ENCODE measurements around the gene PMEPA1. TPM values are rescaled to one million over a fixed set of nuclear protein-coding genes. Genes with fewer than 3 reads are reported as not detected.

PMEPA1 gene
- total RNA-seq, 4 donors from 2014 or later = 10.2 to 33.6 (median 18.3) TPM

DNA sequence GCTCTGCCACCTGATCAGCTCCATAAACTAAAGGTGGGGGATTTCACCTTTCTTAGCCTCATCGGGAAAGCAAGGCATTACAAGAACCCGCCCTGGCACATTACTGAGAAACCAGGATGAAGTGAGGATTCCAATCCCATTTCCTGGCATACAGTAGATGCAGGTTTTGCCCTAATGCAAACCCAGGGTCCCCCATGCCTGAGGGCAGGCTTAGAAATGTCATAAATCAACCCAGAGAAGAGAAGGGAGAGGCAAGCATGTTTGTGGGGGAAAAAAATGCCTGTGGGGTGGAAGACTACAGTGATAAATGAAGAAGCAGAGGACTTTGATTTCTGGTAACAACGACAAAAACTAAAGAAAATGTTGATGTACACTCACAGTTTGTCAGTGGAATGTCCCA, 18.0 kb upstream of the PMEPA1 start:
- Histone ChIP-seq H3K4me3 (no peak overlapping the region), H3K9me3 (no peaks in the 10 kb centered on the region), H3K4me1 (no peaks in the 10 kb centered on the region), H3K27me3 (no peaks in the 10 kb centered on the region), H3K27ac (no peak overlapping the region), H3K36me3 (no peaks in the 10 kb centered on the region)
- TF ChIP-seq, protein P1, sequence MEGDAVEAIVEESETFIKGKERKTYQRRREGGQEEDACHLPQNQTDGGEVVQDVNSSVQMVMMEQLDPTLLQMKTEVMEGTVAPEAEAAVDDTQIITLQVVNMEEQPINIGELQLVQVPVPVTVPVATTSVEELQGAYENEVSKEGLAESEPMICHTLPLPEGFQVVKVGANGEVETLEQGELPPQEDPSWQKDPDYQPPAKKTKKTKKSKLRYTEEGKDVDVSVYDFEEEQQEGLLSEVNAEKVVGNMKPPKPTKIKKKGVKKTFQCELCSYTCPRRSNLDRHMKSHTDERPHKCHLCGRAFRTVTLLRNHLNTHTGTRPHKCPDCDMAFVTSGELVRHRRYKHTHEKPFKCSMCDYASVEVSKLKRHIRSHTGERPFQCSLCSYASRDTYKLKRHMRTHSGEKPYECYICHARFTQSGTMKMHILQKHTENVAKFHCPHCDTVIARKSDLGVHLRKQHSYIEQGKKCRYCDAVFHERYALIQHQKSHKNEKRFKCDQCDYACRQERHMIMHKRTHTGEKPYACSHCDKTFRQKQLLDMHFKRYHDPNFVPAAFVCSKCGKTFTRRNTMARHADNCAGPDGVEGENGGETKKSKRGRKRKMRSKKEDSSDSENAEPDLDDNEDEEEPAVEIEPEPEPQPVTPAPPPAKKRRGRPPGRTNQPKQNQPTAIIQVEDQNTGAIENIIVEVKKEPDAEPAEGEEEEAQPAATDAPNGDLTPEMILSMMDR (IDR thresholded peaks at IDR 0.05) = no peak
- TF ChIP-seq EP300 (IDR thresholded peaks at IDR 0.05) = no peak
- no peak for TF ChIP-seq POLR2A (IDR thresholded peaks at IDR 0.05)
- no peak for DNase-seq (ENCODE audit: low spot score in 2 of 2)
- 82 to 84% methylated on average over 3 of the region's 3 CpGs for WGBS, 2 donors

DNA sequence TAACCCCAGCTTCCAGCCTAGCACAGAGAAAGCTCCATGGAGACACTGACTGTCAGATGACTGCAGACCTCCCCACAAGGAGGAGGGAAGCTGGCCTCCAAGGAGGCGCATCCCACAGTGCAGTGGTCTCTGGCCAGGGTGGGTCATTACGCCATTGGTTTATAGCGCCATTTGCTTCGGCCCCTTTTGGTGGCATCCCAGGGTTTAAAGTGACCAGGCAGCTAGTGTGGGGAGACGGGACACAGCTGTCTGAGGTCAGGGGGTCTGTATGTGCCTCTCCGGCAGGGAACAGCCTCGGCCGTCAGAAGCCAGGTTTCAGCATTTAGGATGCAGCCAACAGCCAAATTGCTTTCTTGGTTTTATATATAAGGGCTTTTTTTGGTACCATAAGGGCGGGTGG, 15.8 kb upstream of the PMEPA1 start:
- Histone ChIP-seq H3K4me1 (no peaks in the 10 kb centered on the region), H3K27me3 (no peaks in the 10 kb centered on the region), H3K9me3 (no peaks in the 10 kb centered on the region), H3K27ac (no peak overlapping the region), H3K36me3 (no peaks in the 10 kb centered on the region), H3K4me3 (no peak overlapping the region)
- TF ChIP-seq EP300 (IDR thresholded peaks at IDR 0.05) (no peak), POLR2A (IDR thresholded peaks at IDR 0.05) (no peak)
- TF ChIP-seq, protein P1 (IDR thresholded peaks at IDR 0.05) = no peak
- no peak for DNase-seq (ENCODE audit: low spot score in 2 of 2)
- 90 to 97% methylated on average over 7 to 9 of the region's 9 CpGs for WGBS, 2 donors

DNA sequence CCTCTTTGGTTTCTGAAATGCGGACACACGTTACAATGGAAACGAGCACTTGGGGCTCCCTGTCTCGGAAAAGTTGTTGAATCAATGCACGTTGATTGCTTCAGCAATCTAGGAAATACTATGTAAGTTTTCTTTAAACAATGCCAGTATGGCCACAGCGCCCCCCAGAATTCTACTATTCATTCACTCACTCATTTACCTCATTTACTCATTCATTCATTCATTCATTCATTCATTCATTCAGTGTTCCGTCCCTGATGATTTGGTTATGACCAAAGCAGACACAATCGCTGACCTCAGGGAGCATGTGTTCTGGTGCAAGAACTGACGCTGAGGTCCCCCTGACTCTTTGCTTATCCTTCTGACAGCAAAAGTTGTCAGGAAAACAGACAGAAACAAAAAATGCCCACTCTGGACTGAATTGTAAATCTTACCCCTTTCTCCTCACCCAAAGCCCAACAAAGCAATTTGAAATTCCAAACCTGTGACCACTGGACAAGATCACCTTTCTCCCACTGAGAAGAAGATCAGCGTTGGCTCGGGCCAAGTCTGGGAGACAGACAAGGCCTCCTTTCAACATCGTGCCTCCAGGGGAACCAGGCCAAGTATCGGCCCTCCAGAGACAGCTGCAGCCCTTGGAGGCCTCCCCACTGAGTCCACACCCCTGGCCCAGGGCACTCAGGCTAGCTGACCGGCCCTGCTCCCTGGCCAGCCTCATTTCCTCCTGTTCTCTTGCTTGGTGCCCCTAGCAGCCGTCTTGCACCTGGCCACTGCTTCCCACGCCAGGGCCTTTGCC, 15.0 kb upstream of the PMEPA1 start:
- Histone ChIP-seq H3K4me1 (no peaks in the 10 kb centered on the region), H3K9me3 (no peaks in the 10 kb centered on the region), H3K27me3 (no peaks in the 10 kb centered on the region), H3K27ac (no peak overlapping the region), H3K36me3 (no peaks in the 10 kb centered on the region), H3K4me3 (no peak overlapping the region)
- TF ChIP-seq EP300 (IDR thresholded peaks at IDR 0.05) (no peak), POLR2A (IDR thresholded peaks at IDR 0.05) (no peak)
- TF ChIP-seq, protein P1 (IDR thresholded peaks at IDR 0.05) = no peak
- no peak for DNase-seq (ENCODE audit: low spot score in 2 of 2)
- WGBS, 2 donors = 76 to 79% methylated on average over 16 of the region's 16 CpGs

DNA sequence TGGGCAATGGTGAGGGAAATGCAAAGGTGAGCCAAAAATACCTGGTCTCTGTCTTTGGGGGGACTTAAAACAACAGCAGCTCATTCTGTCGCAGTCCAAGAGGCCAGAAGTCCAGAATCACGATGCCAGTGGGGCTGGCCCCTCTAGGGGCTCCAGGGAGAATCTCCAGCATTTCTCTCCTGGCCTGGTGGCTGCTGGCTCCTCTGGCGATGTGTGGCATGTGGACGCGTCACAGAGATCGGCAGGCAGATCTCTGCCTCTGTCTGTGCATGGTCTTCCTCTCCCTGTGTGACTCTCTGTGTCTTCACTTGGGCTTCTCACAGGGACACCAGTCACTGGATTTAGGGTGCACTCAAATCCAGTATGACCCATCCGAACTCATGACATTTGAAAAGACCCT, 14.0 kb upstream of the PMEPA1 start:
- no peak overlapping the region for H3K27ac ChIP-seq
- DNase-seq (ENCODE audit: low spot score in 2 of 2) = no peak
- 91 to 96% methylated on average over 7 of the region's 7 CpGs for WGBS, 2 donors
- H3K27me3 ChIP-seq = no peaks in the 10 kb centered on the region
- TF ChIP-seq EP300 (IDR thresholded peaks at IDR 0.05) (no peak), POLR2A (IDR thresholded peaks at IDR 0.05) (no peak)
- TF ChIP-seq, protein P1 (IDR thresholded peaks at IDR 0.05) = no peak
- H3K36me3 ChIP-seq = no peaks in the 10 kb centered on the region
- H3K9me3 ChIP-seq = no peaks in the 10 kb centered on the region
- H3K4me3 ChIP-seq = no peak overlapping the region
- H3K4me1 ChIP-seq = peaks cover 0 to 4% (median 1%) of the 10 kb centered on the region in 4 donors

DNA sequence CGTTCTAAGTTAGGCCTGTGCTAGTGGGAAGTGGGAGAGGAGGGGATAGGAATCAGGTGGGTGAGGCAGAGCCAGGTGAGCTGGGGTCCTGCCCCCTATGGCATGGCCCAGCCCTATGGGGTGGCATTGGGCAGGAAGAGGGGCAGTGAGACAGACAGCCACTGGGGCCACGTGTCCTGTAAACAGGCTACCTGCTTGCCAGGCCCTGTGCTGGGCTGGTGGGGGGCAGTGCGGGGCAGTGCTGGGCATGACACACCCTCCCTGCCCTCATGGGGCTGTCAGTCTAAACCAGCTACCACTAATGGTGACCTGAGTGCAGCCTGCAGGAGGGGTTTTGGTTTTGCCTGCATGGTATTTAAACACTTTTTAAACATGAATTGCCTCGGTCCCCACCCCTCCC, 10.1 kb upstream of the PMEPA1 start:
- no peak overlapping the region for H3K4me3 ChIP-seq
- no peaks in the 10 kb centered on the region for H3K36me3 ChIP-seq
- no peak overlapping the region for H3K27ac ChIP-seq
- 74 to 82% methylated on average over 4 of the region's 4 CpGs for WGBS, 2 donors
- H3K9me3 ChIP-seq = no peaks in the 10 kb centered on the region
- TF ChIP-seq POLR2A (IDR thresholded peaks at IDR 0.05) (no peak), EP300 (IDR thresholded peaks at IDR 0.05) (no peak)
- TF ChIP-seq, protein P1 (IDR thresholded peaks at IDR 0.05) = no peak
- H3K27me3 ChIP-seq = no peaks in the 10 kb centered on the region
- DNase-seq (ENCODE audit: low spot score in 2 of 2) = no peak
- peaks cover 0 to 20% (median 4%) of the 10 kb centered on the region in 4 donors for H3K4me1 ChIP-seq
